HepG2 (cell line): ENCODE data around the gene CHRNB4. TPM values are rescaled to one million over a fixed set of nuclear protein-coding genes. Genes with fewer than 3 reads are reported as not detected.
A peak's percentile ranks its signal among the peaks of the same experiment; 100 is the strongest.

Source experiments
- ATAC-seq: fragments of 200-7000 bp; cut with Tn5 transposase; 3 replicates; pipeline ENCODE4 v1.9.1; 2020; ENCODE audit warnings: mild to moderate bottlenecking, moderate library complexity
- BruUV-seq: library from RNA; stranded (reverse); fragments of 400-500 nt; replicated peaks from 2 replicates; lab custom pipeline; 2021; lab: Mats Ljungman, UMichigan
- CTCF ChIA-PET: fragments of 300-600 bp; formaldehyde crosslinking; extraction: SDS; loops from one replicate; lab custom pipeline; 2021; ENCODE audit warnings: low total read pairs, inconsistent platforms, low intra/inter-chr PET ratio; lab: Yijun Ruan, JAX
- POLR2A ChIA-PET: fragments of 350-600 bp; sonication (Branson Sonifier 250); formaldehyde crosslinking; loops from one replicate; lab custom pipeline; 2020; ENCODE audit warnings: antibody characterized with exemption, inconsistent platforms; lab: Yijun Ruan, JAX
- DNase-seq: peaks from one replicate; pipeline ENCODE4 v3.0.0-alpha.2; 2015; ENCODE audit warnings: low spot score
- FAIRE-seq: peaks from 3 replicates; lab custom pipeline; 2011; peaks lifted over from hg19 to GRCh38; lab: Jason Lieb, UNC
- H2AFZ ChIP-seq: one replicate; pipeline ENCODE4 v1.6.1; 2011; ENCODE audit warnings: low read length, inconsistent platforms
- H3K27ac ChIP-seq: fragments of 300-600 bp; 3 replicates; pipeline ENCODE4 v1.8.0; 2011; ENCODE audit warnings: mixed run types, mild to moderate bottlenecking, mixed read lengths, low read length, inconsistent platforms; ENCODE audit not compliant: insufficient read depth; ENCODE audit errors: extremely low read length
- H3K27me3 ChIP-seq, 2 experiments: fragments of 200-600 bp in 1 of 2; 2 replicates in 1 of 2; 3 replicates in 1 of 2; pipeline versions ENCODE4 v1.6.0 to v1.8.0; 2011; ENCODE audit warnings: low read length in 2 of 2, mild to moderate bottlenecking in 2 of 2, moderate library complexity in 2 of 2, inconsistent platforms in 1 of 2; ENCODE audit not compliant: insufficient read depth in 2 of 2, control insufficient read depth in 1 of 2
- H3K36me3 ChIP-seq, 2 experiments: fragments of 200-600 bp in 1 of 2; replicated peaks in 1 of 2; 2 replicates in 1 of 2; 3 replicates in 1 of 2; pipeline versions ENCODE4 v1.5.1 to v1.8.0; 2011; ENCODE audit warnings: low read length in 2 of 2, inconsistent platforms in 1 of 2; ENCODE audit not compliant: insufficient read depth in 2 of 2, control insufficient read depth in 1 of 2
- H3K4me1 ChIP-seq: 2 replicates; pipeline ENCODE4 v1.5.1; 2012; ENCODE audit warnings: low read length, inconsistent platforms; ENCODE audit not compliant: insufficient read depth
- H3K4me2 ChIP-seq: 2 replicates; pipeline ENCODE4 v1.6.0; 2011; ENCODE audit warnings: low read depth, low read length, inconsistent platforms
- H3K4me3 ChIP-seq, 3 experiments: fragments of 200-600 bp in 1 of 3; sonication (generic), shearing (Covaris generic) in 1 of 3; replicated peaks in 1 of 3; 2 replicates each; pipeline ENCODE4 v1.5.1; 2011 to 2016; ENCODE audit warnings: low read length in 3 of 3, inconsistent platforms in 2 of 3, low read depth in 2 of 3, mild to moderate bottlenecking in 2 of 3, control low read depth in 1 of 3, mixed read lengths in 1 of 3; ENCODE audit not compliant: insufficient read depth in 1 of 3
- H3K79me2 ChIP-seq: one replicate; pipeline ENCODE4 v1.6.1; 2011; ENCODE audit warnings: low read length, inconsistent platforms; ENCODE audit not compliant: insufficient read depth
- H3K9ac ChIP-seq: 2 replicates; pipeline ENCODE4 v1.6.0; 2011; ENCODE audit warnings: mild to moderate bottlenecking, low read depth, low read length, inconsistent platforms; ENCODE audit not compliant: insufficient read depth
- H3K9me3 ChIP-seq: 2 replicates; pipeline ENCODE4 v1.5.1; 2012; ENCODE audit warnings: mild to moderate bottlenecking, low read length
- H4K20me1 ChIP-seq: 2 replicates; pipeline ENCODE4 v1.6.0; 2011; ENCODE audit warnings: inconsistent platforms, mild to moderate bottlenecking, low read length, moderate library complexity; ENCODE audit not compliant: insufficient read depth
- ARID2 ChIP-seq: sonication (generic); formaldehyde crosslinking; IDR thresholded peaks from 2 replicates; pipeline ENCODE4 v1.8.1; 2022; ENCODE audit warnings: mild to moderate bottlenecking, missing genetic modification reagents, borderline replicate concordance
- ELF3 ChIP-seq: IDR thresholded peaks from 2 replicates; pipeline ENCODE4 v1.6.1; 2016; ENCODE audit warnings: missing genetic modification reagents, missing compliant biosample characterization
- FOSL2 ChIP-seq: sonication (generic); formaldehyde crosslinking; IDR thresholded peaks from 2 replicates; pipeline ENCODE4 v1.4.0; 2020; ENCODE audit warnings: missing genetic modification reagents
- MAFF ChIP-seq: IDR thresholded peaks from 2 replicates; pipeline ENCODE4 v1.6.1; 2011; ENCODE audit warnings: low read depth, low read length, improper control_type of control experiment
- MAFG ChIP-seq: sonication (generic); formaldehyde crosslinking; IDR thresholded peaks from 2 replicates; pipeline ENCODE4 v1.5.1; 2020; ENCODE audit warnings: mild to moderate bottlenecking, missing genetic modification reagents
- MAFK ChIP-seq, 2 experiments: IDR thresholded peaks in 1 of 2; conservative IDR thresholded peaks in 1 of 2; 2 replicates each; pipeline ENCODE4 v1.6.1; 2011; ENCODE audit warnings: improper control_type of control experiment in 2 of 2, low read length in 2 of 2
- NFE2 ChIP-seq: sonication (generic); formaldehyde crosslinking; IDR thresholded peaks from 2 replicates; pipeline ENCODE4 v1.4.0; 2020; ENCODE audit warnings: missing genetic modification reagents
- NFE2L2 ChIP-seq: fragments of 150-350 bp; IDR thresholded peaks from 2 replicates; pipeline ENCODE4 v1.6.1; 2014; ENCODE audit warnings: low read length
- NONO ChIP-seq, 2 experiments: fragments of 450-650 bp in 1 of 2; sonication (generic) in 1 of 2; formaldehyde crosslinking in 1 of 2; IDR thresholded peaks in 1 of 2; conservative IDR thresholded peaks in 1 of 2; 2 replicates each; pipeline versions ENCODE4 v1.6.1 to v1.8.0; 2017 to 2022; ENCODE audit warnings: mild to moderate bottlenecking in 1 of 2, missing genetic modification reagents in 1 of 2, moderate library complexity in 1 of 2
- YEATS2 ChIP-seq: sonication (generic); formaldehyde crosslinking; IDR thresholded peaks from 2 replicates; pipeline ENCODE4 v1.4.0; 2020; ENCODE audit warnings: missing genetic modification reagents, borderline replicate concordance
- ZBTB38 ChIP-seq: sonication (generic); formaldehyde crosslinking; IDR thresholded peaks from 2 replicates; pipeline ENCODE4 v1.5.1; 2020; ENCODE audit warnings: mild to moderate bottlenecking, missing genetic modification reagents
- ZFX ChIP-seq: sonication (generic); formaldehyde crosslinking; IDR thresholded peaks from 2 replicates; pipeline ENCODE4 v1.4.0; 2020; ENCODE audit warnings: mild to moderate bottlenecking, low read depth, missing genetic modification reagents, moderate library complexity
- ZFY ChIP-seq: sonication (generic); formaldehyde crosslinking; IDR thresholded peaks from 2 replicates; pipeline ENCODE4 v1.4.0; 2020; ENCODE audit warnings: missing genetic modification reagents
- ZNF652 ChIP-seq: IDR thresholded peaks from 2 replicates; pipeline ENCODE4 v1.6.1; 2016; ENCODE audit warnings: low read depth, borderline replicate concordance
- ZNF703 ChIP-seq: sonication (generic); formaldehyde crosslinking; IDR thresholded peaks from 2 replicates; pipeline ENCODE4 v1.5.1; 2020; ENCODE audit warnings: missing genetic modification reagents, mild to moderate bottlenecking, moderate library complexity, borderline replicate concordance
- WGBS: methylation state at CpG from one replicate; pipeline ENCODE4 v1.1.6; 2017; ENCODE audit warnings: low lambda C conversion rate; 5-methylcytosine and 5-hydroxymethylcytosine counted together
- in situ Hi-C: cut with HindIII; loops from 2 replicates; pipeline ENCODE4 v1.10.0; 2017; ENCODE audit warnings: low pct_unique_long_range_greater_than_20kb; ENCODE audit not compliant: extremely low pct_ligation_motif_present
- intact Hi-C: fragments of 100-400 bp; cut with micrococcal nuclease; formaldehyde crosslinking; loops from one replicate; pipeline ENCODE4 v1.10.0; 2022; ENCODE audit not compliant: unreplicated experiment
- polyA plus RNA-seq, 8 experiments: library from polyadenylated mRNA; depleted of rRNA in 3 of 8; stranded (reverse) in 7 of 8; unstranded in 1 of 8; fragments of >200 nt; fragmentation: Illumina TruSeq in 4 of 8; extraction: Trizol in 4 of 8; gene quantifications; 2 replicates each; pipeline versions ENCODE4 v1.2.1 to v1.2.3, GENCODE V29; 2011 to 2016; ENCODE audit warnings: low read depth in 4 of 8, missing spikeins in 1 of 8, mixed read lengths in 1 of 8; ENCODE audit not compliant: insufficient read depth in 1 of 8
- total RNA-seq, 5 experiments: library from RNA; depleted of rRNA; stranded (reverse); fragments of >200 nt; fragmentation: Illumina TruSeq; extraction: Trizol; gene quantifications; 2 replicates each; pipeline ENCODE4 v1.2.3, GENCODE V29; 2016; ENCODE audit warnings: low read depth in 1 of 5
- TF ChIP-seq, protein P1 (sequence below): sonication (generic); formaldehyde crosslinking; IDR thresholded peaks from 2 replicates; pipeline ENCODE4 v1.5.0; 2020; ENCODE audit warnings: missing genetic modification reagents
- TF ChIP-seq, protein P2 (sequence below): sonication (generic); formaldehyde crosslinking; conservative IDR thresholded peaks from 2 replicates; pipeline ENCODE4 v1.4.0; 2020; ENCODE audit warnings: missing genetic modification reagents

The CHRNB4 gene
- total and polyA plus RNA-seq, 2 of the 13 experiments (the other 11 are each of a cell fraction or from before 2014, with no cell fraction given) = not detected

DNA sequence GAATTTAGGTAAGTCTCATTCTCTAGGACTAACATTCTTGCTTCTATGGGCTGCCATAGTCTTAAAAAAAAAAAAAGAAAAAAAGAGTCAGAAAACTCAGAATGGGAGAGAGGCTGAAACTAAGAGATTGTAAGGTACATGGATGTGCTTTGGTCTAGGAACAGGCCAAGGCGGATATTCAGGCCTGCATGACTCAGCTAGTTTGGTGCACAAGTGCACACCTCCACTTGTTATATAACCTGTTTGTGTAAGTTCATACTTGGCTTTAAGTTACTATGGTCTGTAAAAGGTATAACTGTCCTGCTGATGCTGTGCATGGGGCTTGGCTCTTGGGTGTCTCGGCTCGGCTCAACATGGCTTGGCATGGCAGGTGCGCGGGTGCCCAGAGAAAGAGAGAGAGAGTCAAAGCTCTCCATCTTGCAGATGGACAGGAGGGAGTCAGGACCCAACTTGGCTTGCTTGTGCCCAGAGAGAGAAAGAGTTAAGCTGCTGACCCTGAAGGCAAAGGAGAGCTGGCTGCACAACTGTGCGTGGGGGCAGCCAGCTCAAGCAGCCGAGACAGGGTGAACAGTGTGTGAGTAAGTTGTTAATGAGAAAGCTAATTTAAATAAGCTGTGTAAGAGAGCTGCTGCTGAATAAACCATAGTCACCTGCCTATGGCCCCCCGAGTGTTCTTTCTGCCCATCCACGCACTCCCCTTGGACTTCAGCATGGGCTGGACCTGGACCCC, 31.4 kb upstream of the CHRNB4 start:
- no peak overlapping the region for H3K4me3 ChIP-seq
- POLR2A ChIA-PET = no interaction called here
- no peaks in the 10 kb centered on the region for H3K36me3 ChIP-seq
- H3K9ac ChIP-seq = no peak overlapping the region; the same call in 1 of the 2 replicates
- FAIRE-seq (no peak), ATAC-seq (no peak; the same call in 2 of the 3 replicates), DNase-seq (no peak)
- no peaks in the 10 kb centered on the region for H3K27me3 ChIP-seq
- intact Hi-C loops (no loop called here), in situ Hi-C loops (no loop called here)
- BruUV-seq = no TSS peak
- H4K20me1 ChIP-seq = no peaks in the 10 kb centered on the region
- H3K27ac ChIP-seq = no peak overlapping the region
- H3K9me3 ChIP-seq = peaks cover 6% of the 10 kb centered on the region; the same call in 1 of the 2 replicates
- 68% methylated on average over 9 of the region's 9 CpGs for WGBS
- no peaks in the 10 kb centered on the region for H3K79me2 ChIP-seq
- H3K4me2 ChIP-seq = no peak overlapping the region
- CTCF ChIA-PET = no interaction called here
- no peak overlapping the region for H2AFZ ChIP-seq
- peaks cover 26% of the 10 kb centered on the region for H3K4me1 ChIP-seq
- TF ChIP-seq ARID2 (CRISPR knock-in tag) (no peak), NONO (IDR thresholded peaks at IDR 0.05) (no peak), NONO (CRISPR knock-in tag; conservative IDR thresholded peaks at IDR 0.05) (no peak), MAFF (peak; percentile 26; the same call in 1 of the 2 replicates), ZFY (CRISPR knock-in tag) (peak; percentile 37; the same call in 1 of the 2 replicates), YEATS2 (CRISPR knock-in tag) (no peak), MAFG (peak; percentile 31; the same call in 1 of the 2 replicates), ELF3 (CRISPR knock-in tag) (no peak), NFE2 (CRISPR knock-in tag) (peak; percentile 72; the same call in 1 of the 2 replicates), FOSL2 (CRISPR knock-in tag) (peak; percentile 52), ZFX (CRISPR knock-in tag) (peak; percentile 32; the same call in 1 of the 2 replicates), ZBTB38 (0 out of 2 replicates have a peak, but pooled peaks have one; percentile 35), ZNF703 (no peak), ZNF652 (CRISPR knock-in tag) (0 out of 2 replicates have a peak, but pooled peaks have one; percentile 9), NFE2L2 (peak; percentile 91), MAFK (conservative IDR thresholded peaks at IDR 0.05 in 1 of 2, IDR thresholded peaks at IDR 0.05 in 1 of 2; ENCODE audit: low read length in 2 of 2) (peak; percentile 42 to 49)
- TF ChIP-seq, protein P1, sequence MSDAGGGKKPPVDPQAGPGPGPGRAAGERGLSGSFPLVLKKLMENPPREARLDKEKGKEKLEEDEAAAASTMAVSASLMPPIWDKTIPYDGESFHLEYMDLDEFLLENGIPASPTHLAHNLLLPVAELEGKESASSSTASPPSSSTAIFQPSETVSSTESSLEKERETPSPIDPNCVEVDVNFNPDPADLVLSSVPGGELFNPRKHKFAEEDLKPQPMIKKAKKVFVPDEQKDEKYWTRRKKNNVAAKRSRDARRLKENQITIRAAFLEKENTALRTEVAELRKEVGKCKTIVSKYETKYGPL (CRISPR knock-in tag) = peak; percentile 47; the same call in 1 of the 2 replicates
- TF ChIP-seq, protein P2, sequence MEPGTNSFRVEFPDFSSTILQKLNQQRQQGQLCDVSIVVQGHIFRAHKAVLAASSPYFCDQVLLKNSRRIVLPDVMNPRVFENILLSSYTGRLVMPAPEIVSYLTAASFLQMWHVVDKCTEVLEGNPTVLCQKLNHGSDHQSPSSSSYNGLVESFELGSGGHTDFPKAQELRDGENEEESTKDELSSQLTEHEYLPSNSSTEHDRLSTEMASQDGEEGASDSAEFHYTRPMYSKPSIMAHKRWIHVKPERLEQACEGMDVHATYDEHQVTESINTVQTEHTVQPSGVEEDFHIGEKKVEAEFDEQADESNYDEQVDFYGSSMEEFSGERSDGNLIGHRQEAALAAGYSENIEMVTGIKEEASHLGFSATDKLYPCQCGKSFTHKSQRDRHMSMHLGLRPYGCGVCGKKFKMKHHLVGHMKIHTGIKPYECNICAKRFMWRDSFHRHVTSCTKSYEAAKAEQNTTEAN = 0 out of 2 replicates have a peak, but pooled peaks have one; percentile 59
- TF ChIP-seq, all 625 proteins: peak for 12
